ENCODE data around the gene KDM2B.

KDM2B gene

GRCh38 chr12:121532503-121533393 is 48.1 kb downstream of the KDM2B start:
- DNase-seq (ENCODE audit: extremely low read depth in 1 of 2, low read depth in 1 of 2): no peak

GRCh38 chr12:121531356-121531750 is 49.5 kb downstream of the KDM2B start:
- no peak for DNase-seq (ENCODE audit: extremely low read depth in 1 of 2, low read depth in 1 of 2)

DNA sequence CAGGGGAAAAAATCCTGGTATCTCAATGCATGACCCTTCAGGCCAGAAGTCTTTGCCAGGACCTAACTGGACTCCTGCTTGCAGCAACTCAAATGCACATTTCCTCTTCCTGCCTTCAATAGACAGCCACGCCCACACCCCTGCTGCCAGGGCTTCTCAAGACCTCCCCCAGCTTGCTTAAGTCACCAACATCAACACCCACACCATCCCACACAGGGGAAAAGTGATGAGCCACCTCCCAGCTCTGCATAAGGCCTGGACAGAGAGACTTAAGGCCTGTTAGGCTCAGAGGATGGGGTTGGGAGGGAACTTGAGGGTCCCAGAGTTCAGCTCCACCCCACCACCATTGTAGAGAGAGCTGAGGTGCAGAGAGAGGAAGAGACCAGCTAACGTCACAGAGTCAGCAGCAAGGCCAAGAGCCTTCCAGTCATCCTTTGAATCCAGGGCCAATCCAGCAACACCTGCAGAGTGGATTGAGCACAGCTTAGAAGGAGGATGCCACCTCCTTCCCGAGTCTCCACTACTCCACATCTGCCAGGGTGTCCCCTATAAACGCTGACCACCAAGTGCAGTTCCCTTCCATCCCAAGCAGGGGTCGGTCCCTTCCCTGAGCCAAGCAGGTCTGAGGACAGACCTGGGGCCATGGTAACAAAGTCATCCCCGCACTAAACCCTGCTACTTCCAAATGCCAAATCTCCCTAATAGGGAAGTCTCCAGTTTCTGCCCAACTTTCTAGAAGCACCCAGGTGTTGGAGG is 50.0 kb downstream of the KDM2B start:
- DNase-seq (ENCODE audit: extremely low read depth in 1 of 2, low read depth in 1 of 2): peak; percentile 46 to 59

GRCh38 chr12:121529184-121529583 is 51.6 kb downstream of the KDM2B start:
- DNase-seq (ENCODE audit: extremely low read depth in 1 of 2, low read depth in 1 of 2): no peak

DNA sequence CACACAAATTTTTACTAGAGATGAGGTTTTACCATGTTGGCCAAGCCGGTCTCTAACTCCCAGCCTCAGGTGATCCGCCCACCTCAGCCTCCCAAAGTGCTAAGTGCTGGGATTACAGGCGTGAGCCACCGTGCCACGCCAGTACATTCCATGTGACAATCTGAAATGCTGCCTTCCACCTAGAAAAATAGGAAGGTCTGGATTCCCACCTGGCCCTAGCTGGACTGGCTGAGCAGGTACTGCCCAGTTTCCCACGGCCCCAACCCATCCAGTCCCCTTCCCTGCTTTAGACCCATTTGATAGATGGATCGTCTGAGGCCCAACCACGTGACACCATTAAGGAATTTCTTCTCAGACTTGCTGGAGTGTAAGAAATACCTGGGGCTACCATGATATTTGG is 55.4 kb downstream of the KDM2B start:
- no peak for DNase-seq (ENCODE audit: extremely low read depth in 1 of 2, low read depth in 1 of 2)

DNA sequence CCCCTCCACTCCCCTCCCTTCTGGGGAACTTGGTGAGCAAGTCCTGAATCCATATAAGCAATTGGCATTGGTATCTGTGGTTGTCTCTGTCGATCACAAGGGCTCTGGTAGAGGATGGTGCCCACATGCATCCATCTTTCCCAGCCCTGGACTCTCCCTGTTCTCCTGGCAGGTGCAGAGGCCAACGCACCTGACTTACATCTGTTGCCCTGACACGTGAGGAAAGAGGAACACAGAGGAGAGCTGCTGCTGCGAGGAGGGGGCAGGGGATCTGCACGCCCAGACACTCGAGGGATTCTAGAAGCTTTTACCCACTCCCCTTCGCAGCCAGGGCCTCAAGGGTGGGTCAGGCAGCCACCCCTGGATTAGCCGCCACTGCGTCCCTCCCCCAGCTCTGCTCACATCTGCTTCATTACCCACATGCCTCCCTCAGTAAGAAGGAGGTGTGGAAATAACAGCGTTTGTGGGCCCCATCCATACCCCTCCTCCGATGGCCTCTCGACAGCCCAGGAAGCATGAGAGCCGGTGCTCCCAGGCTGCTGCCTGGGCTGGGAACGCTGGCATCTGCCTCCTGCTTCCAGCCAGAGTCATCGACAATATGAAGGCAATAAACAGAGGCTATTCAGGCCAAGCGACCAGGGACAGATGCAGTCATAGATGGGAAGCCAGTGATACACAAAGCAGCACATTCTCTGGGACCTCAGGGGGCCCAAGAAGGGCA is 56.5 kb downstream of the KDM2B start:
- no peak for DNase-seq (ENCODE audit: extremely low read depth in 1 of 2, low read depth in 1 of 2)

DNA sequence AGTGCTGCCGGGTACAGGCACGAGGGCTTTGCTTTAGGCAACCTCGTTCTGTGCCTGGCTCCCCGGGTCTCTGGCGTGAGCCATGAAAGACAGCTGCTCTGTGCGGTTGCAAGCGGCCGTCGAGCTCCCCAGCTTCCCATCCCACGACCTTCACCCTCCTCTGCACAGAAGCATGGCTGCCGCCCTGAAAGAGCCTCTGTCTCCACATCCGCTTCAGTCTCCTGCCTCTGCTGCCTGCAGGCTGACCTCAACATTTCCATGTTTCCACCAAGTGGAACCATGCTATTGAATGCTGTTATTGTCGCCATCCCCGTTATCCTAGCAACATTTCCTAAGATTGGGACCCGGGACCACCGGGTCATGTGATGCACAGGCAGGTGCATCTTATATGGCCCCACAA is 57.1 kb downstream of the KDM2B start:
- no peak for DNase-seq (ENCODE audit: extremely low read depth in 1 of 2, low read depth in 1 of 2)

DNA sequence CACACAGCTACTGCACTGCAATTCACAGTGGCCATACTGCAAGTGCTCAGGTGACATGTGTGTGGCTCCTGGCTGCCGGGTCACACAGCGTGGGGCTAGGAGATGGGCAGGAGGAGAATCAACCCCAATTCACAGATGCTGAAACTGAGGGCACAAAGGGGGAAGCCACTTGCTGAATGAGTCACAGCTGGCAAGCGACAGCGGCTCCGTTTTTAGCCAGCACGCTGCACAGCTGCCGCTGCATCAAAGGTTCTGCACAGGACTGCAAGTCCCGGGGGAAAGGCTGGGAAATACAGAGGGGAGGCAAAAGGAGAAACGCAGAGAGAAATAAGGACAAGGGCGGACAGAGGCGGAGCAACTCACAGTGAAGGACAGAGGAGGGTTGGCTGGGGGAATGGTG is 57.9 kb downstream of the KDM2B start:
- DNase-seq (ENCODE audit: extremely low read depth in 1 of 2, low read depth in 1 of 2): no peak

GRCh38 chr12:121520586-121521086 is 60.2 kb downstream of the KDM2B start:
- DNase-seq (ENCODE audit: extremely low read depth in 1 of 2, low read depth in 1 of 2): no peak

- no peak for DNase-seq (ENCODE audit: extremely low read depth in 1 of 2, low read depth in 1 of 2)
Measured at GRCh38 chr12:121520119-121520518, 60.7 kb downstream of the KDM2B start.

- no peak for DNase-seq (ENCODE audit: extremely low read depth in 1 of 2, low read depth in 1 of 2)
Measured at GRCh38 chr12:121519227-121519626, 61.6 kb downstream of the KDM2B start.

DNA sequence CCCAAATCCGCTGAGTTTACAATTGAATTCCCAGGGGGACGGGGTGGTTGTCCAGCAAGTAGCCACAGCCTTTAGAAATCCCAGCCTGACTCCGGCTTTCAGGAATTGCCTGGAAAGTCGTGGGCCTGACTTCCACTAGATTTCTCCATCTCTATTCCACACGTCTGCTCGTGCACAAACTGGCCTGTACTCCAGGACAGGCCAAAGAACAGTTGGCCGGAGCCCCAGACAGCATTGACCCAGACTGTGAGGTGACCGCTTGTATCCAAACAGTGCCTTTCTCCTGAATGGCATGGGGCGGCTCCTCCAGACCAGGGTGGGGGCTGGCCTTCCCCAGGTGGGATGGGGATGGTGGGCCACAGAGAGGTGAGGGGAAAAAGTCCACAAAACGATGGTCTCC is 62.2 kb downstream of the KDM2B start:
- DNase-seq (ENCODE audit: extremely low read depth in 1 of 2, low read depth in 1 of 2): no peak

DNA sequence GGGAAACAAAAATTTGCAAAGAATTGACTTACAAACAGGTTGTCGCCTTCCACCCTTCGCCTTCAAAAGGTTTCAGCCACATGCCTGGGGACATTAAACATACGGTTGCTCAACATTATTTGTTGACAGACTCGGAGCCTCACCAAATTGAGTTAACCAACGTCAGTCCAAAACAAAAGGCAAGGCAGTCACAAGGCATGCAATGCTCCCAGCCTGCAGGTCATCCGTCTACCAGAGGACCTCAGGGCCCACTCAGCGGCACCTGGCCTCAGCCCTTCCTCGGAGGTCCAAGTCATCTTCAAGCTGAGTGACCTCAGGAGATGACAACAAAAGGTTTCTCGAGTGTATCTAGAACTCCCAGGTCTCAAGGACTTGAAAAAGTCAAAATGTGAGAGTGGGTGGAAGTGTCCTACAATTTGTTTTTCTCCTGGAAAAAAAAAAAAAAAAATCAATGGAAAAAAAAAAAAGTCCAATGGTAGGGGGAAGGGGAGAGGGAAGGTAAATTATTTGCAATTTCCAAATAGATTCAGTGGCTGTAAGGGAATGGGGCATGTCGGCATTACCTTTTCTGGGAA is 64.3 kb downstream of the KDM2B start:
- no peak for DNase-seq (ENCODE audit: extremely low read depth in 1 of 2, low read depth in 1 of 2)

DNA sequence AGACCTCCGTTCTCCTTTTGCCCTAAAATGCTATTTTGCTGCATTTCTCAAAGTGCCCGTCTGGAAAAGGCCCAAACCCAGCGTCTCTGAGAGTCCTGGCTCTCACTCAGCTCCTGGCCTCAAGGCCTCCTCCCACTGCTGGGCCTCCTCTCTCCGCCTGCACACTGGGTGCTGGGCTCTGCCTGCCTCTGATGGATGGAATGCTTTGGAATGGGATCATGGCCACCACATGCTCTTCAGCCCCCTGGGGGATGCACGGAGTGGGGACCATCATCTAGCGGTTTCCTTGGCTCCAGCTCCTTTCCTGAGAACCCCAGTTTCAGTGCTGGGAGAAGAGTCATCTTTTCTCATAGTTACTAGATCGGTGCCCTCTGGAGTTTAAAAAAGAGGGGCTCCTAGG is 65.2 kb downstream of the KDM2B start:
- no peak for DNase-seq (ENCODE audit: extremely low read depth in 1 of 2, low read depth in 1 of 2)

DNA sequence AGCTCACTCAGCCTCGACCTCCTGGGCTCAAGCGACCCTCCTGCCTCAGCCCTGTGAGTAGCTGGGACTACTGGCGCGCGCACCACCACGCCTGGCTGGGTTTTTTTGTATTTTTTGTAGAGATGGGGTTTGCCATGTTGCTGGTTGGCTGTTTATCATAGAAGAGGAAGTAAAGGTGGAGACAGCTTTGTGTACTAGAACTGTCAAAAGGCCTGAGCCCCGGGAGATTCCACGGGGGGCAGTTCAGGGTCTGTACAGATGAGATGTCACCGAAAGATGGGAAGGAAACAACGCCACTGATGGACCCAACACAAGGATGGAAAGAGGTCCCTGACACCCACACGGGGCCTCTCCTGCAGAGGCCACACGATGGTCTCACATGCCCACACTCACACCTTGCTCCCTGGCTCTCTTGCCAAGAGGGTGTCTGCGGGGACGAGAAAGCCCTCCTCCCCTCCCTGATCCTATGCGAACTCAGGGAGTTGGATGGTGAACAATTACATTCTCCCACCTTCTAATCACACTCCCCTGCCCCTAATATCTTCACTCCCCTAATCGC is 66.6 kb downstream of the KDM2B start:
- no peak for DNase-seq (ENCODE audit: extremely low read depth in 1 of 2, low read depth in 1 of 2)

DNA sequence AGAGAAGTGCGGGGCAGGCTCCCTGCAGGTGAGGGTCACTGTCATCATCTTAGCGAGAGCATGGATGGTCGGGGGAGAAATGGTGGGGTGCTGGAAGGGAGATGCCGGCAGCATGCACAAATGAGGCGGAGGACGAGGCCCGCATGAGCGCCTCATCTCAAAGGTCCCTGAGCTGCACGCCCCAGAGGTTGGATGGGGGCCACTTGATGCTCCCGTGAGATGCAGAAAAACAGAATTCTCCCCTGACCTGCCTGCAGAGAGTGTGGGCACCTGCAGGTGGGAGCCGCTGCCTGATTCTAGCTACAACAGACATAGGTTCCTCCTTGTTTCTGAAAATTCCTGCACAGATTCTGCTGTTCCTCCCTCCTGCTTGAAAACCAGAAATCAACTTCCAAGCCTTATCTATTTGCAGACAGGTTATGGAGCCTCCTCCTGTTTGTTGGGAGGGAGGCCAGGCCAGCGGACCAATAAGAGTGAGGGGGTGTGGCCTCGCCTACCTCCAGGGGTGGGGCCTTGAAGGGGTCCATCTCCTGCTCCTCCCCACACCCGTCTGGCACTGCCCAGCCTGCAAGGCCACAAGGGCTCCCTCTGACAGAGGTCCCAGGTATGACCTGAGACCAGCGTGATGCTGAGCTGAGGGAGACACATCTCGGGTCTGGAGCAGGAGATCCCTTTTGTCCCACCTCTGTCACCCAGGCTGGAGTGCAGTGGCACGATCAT is 67.2 kb downstream of the KDM2B start:
- DNase-seq (ENCODE audit: extremely low read depth in 1 of 2, low read depth in 1 of 2): no peak

- no peak for DNase-seq (ENCODE audit: extremely low read depth in 1 of 2, low read depth in 1 of 2)
Measured at GRCh38 chr12:121512561-121512960, 68.3 kb downstream of the KDM2B start.

DNA sequence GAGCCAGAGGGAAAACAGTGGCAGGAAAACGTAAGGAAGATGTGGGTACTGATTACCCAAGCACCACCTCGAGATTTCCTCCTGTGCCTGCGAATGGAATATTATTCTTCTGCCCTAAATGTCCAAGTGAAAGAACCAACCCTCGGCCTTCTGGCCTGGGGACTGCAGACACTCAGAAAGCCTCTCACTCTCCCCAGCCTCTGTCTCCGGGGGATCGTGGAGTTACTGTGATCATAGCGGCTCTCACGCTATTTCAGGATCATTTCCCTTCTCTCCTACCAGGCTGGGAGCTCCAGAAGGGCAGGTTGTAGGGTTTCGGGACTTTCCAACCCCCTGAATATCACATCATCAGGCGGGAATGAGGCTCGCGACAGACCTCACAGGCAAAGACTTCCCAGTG is 68.9 kb downstream of the KDM2B start:
- DNase-seq (ENCODE audit: extremely low read depth in 1 of 2, low read depth in 1 of 2): no peak

GRCh38 chr12:121509339-121509738 is 71.5 kb downstream of the KDM2B start:
- DNase-seq (ENCODE audit: extremely low read depth in 1 of 2, low read depth in 1 of 2): no peak

GRCh38 chr12:121508533-121508932 is 72.3 kb downstream of the KDM2B start:
- no peak for DNase-seq (ENCODE audit: extremely low read depth in 1 of 2, low read depth in 1 of 2)
